ENCODE measurements around the gene POC1A.

- no peak for TF ChIP-seq SIN3A (IDR thresholded peaks at IDR 0.05; ENCODE audit: borderline replicate concordance, insufficient read depth, low read depth, low read length)
- no peak for TF ChIP-seq CTCF (IDR thresholded peaks at IDR 0.05)
Measured at GRCh38 chr3:52177701-52178042, 23.4 kb upstream of the POC1A start.

All from Panc1 (cell line).